PC-3 (cell line): ENCODE data around the gene FHIP1A. TPM values are rescaled to one million over a fixed set of nuclear protein-coding genes. Genes with fewer than 3 reads are reported as not detected.

Source experiments
- ATAC-seq: fragments of 200-7000 bp; cut with Tn5 transposase; 2 replicates; pipeline ENCODE4 v1.9.1; 2020; ENCODE audit warnings: mild to moderate bottlenecking, moderate library complexity
- BruUV-seq: library from RNA; stranded (reverse); fragments of 400-500 nt; replicated peaks from 2 replicates; lab custom pipeline; 2021; lab: Mats Ljungman, UMichigan
- CTCF ChIA-PET: fragments of 300-600 bp; sonication (Branson Sonifier 250); formaldehyde crosslinking; loops from one replicate; lab custom pipeline; 2022; ENCODE audit warnings: antibody characterized with exemption; lab: Charles Lee
- POLR2A ChIA-PET: fragments of 300-600 bp; sonication (Branson Sonifier 250); formaldehyde crosslinking; loops from one replicate; lab custom pipeline; 2022; ENCODE audit warnings: antibody characterized with exemption; ENCODE audit not compliant: unreplicated experiment; lab: Charles Lee
- DNase-seq: peaks from one replicate; pipeline ENCODE4 v3.0.0-alpha.2; 2015
- H2AFZ ChIP-seq: fragments of 300-600 bp; sonication (generic); 2 replicates; pipeline ENCODE4 v1.6.0; 2016; ENCODE audit warnings: antibody characterized with exemption, low read length
- H3F3A ChIP-seq: fragments of 300-600 bp; sonication (generic); one replicate; pipeline ENCODE4 v1.6.0; 2017; ENCODE audit warnings: antibody characterized with exemption, low read length, control low read depth, mild to moderate bottlenecking; ENCODE audit not compliant: unreplicated experiment
- H3K27ac ChIP-seq: fragments of 300-600 bp; sonication (generic); 2 replicates; pipeline ENCODE4 v1.5.1; 2016; ENCODE audit warnings: mild to moderate bottlenecking, low read length
- H3K27me3 ChIP-seq: fragments of 300-600 bp; sonication (generic); 2 replicates; pipeline ENCODE4 v1.6.1; 2016; ENCODE audit warnings: low read length, mixed read lengths
- H3K36me3 ChIP-seq: fragments of 300-600 bp; sonication (generic); 2 replicates; pipeline ENCODE4 v1.6.1; 2016; ENCODE audit warnings: low read depth, mixed run types, low read length, mixed read lengths
- H3K4me1 ChIP-seq: fragments of 300-600 bp; sonication (generic); 2 replicates; pipeline ENCODE4 v1.5.1; 2016; ENCODE audit warnings: low read length; ENCODE audit not compliant: insufficient read depth
- H3K4me2 ChIP-seq: fragments of 300-600 bp; sonication (generic); 2 replicates; pipeline ENCODE4 v1.6.0; 2016; ENCODE audit warnings: low read length
- H3K4me3 ChIP-seq: fragments of 300-600 bp; sonication (generic); 2 replicates; pipeline ENCODE4 v1.5.1; 2016; ENCODE audit warnings: mild to moderate bottlenecking, low read length, mixed read lengths
- H3K79me2 ChIP-seq: fragments of 300-600 bp; sonication (generic); 2 replicates; pipeline ENCODE4 v1.6.1; 2017; ENCODE audit warnings: low read length, mixed read lengths
- H3K9ac ChIP-seq: fragments of 300-600 bp; sonication (generic); 2 replicates; pipeline ENCODE4 v1.6.0; 2016; ENCODE audit warnings: mild to moderate bottlenecking, low read length
- H3K9me2 ChIP-seq: fragments of 300-600 bp; sonication (generic); replicated peaks from 2 replicates; pipeline ENCODE4 v1.6.1; 2016; ENCODE audit warnings: mixed run types, low read length, mixed read lengths
- H3K9me3 ChIP-seq: fragments of 300-600 bp; sonication (generic); 2 replicates; pipeline ENCODE4 v1.6.1; 2016; ENCODE audit warnings: low read length, mixed read lengths
- H4K20me1 ChIP-seq: fragments of 300-600 bp; sonication (generic); 2 replicates; pipeline ENCODE4 v1.6.1; 2016; ENCODE audit warnings: low read length, mixed read lengths
- CTCF ChIP-seq: fragments of 300-600 bp; sonication (generic); conservative IDR thresholded peaks from 2 replicates; pipeline ENCODE4 v1.5.1; 2017; ENCODE audit warnings: antibody characterized with exemption, low read depth, mild to moderate bottlenecking, low read length
- EZH2 ChIP-seq: fragments of 300-600 bp; sonication (generic); IDR thresholded peaks from one replicate; pipeline ENCODE4 v1.6.1; 2017; ENCODE audit warnings: antibody characterized with exemption, mild to moderate bottlenecking, low read length; ENCODE audit not compliant: unreplicated experiment
- EZH2phosphoT487 ChIP-seq: fragments of 300-600 bp; sonication (generic); IDR thresholded peaks from 2 replicates; pipeline ENCODE4 v1.6.1; 2018; ENCODE audit warnings: mild to moderate bottlenecking, antibody characterized with exemption, low read length, borderline replicate concordance
- intact Hi-C: fragments of 100-400 bp; cut with micrococcal nuclease; formaldehyde crosslinking; loops from 2 replicates; pipeline ENCODE4 v1.9.0; 2023
- total RNA-seq: library from RNA; depleted of rRNA; stranded (reverse); fragments of >200 nt; gene quantifications from 2 replicates; pipeline ENCODE4 v1.2.3, GENCODE V29; 2014

Gene FHIP1A
- total RNA-seq, 1 experiment from 2014 or later: 11.3 TPM

GRCh38 chr4:151395873-151396272, 13.1 kb upstream of the FHIP1A start:
- H3K4me3 ChIP-seq: no peak overlapping the region
- no peak overlapping the region for H3K4me2 ChIP-seq
- no peaks in the 10 kb centered on the region for H3K36me3 ChIP-seq
- no peaks in the 10 kb centered on the region for H3K9me2 ChIP-seq
- H3K9me3 ChIP-seq: no peaks in the 10 kb centered on the region
- BruUV-seq: no TSS peak
- intact Hi-C loops: no loop called here
- DNase-seq: no peak
- H4K20me1 ChIP-seq: no peaks in the 10 kb centered on the region
- TF ChIP-seq CTCF (no peak), EZH2phosphoT487 (no peak), EZH2 (no peak)
- no peak for ATAC-seq
- H2AFZ ChIP-seq: no peak overlapping the region
- no peaks in the 10 kb centered on the region for H3K79me2 ChIP-seq
- no peaks in the 10 kb centered on the region for H3F3A ChIP-seq
- H3K9ac ChIP-seq: no peak overlapping the region
- no peaks in the 10 kb centered on the region for H3K4me1 ChIP-seq
- CTCF ChIA-PET: no interaction called here
- POLR2A ChIA-PET: no interaction called here
- H3K27ac ChIP-seq: no peak overlapping the region
- H3K27me3 ChIP-seq: no peaks in the 10 kb centered on the region

GRCh38 chr4:151400343-151400742, 8.6 kb upstream of the FHIP1A start:
- BruUV-seq: no TSS peak

GRCh38 chr4:151401739-151402138, 7.2 kb upstream of the FHIP1A start:
- ATAC-seq (no peak), DNase-seq (no peak)
- Histone ChIP-seq H3K27me3 (no peaks in the 10 kb centered on the region), H3K79me2 (no peaks in the 10 kb centered on the region), H3K36me3 (no peaks in the 10 kb centered on the region), H3K9me2 (no peaks in the 10 kb centered on the region), H2AFZ (no peak overlapping the region), H3K9ac (no peak overlapping the region), H3K4me3 (no peak overlapping the region), H3K9me3 (no peaks in the 10 kb centered on the region), H3K4me2 (no peak overlapping the region), H4K20me1 (no peaks in the 10 kb centered on the region), H3K27ac (no peak overlapping the region), H3K4me1 (no peaks in the 10 kb centered on the region), H3F3A (no peaks in the 10 kb centered on the region)
- TF ChIP-seq EZH2 (no peak), EZH2phosphoT487 (no peak), CTCF (no peak)
- no TSS peak for BruUV-seq
- ChIA-PET CTCF (no interaction called here), POLR2A (no interaction called here)
- intact Hi-C loops: no loop called here

More at GRCh38 chr4:151400343-151400742, 8.6 kb upstream of the FHIP1A start:
- intact Hi-C loops: no loop called here
- ChIA-PET POLR2A (no interaction called here), CTCF (no interaction called here)
- ATAC-seq (no peak), DNase-seq (no peak)
- no peaks in the 10 kb centered on the region for H4K20me1 ChIP-seq
- H3K4me1 ChIP-seq: no peaks in the 10 kb centered on the region
- H3K36me3 ChIP-seq: no peaks in the 10 kb centered on the region
- H3F3A ChIP-seq: no peaks in the 10 kb centered on the region
- H3K4me2 ChIP-seq: no peak overlapping the region
- no peak overlapping the region for H2AFZ ChIP-seq
- H3K9ac ChIP-seq: no peak overlapping the region
- H3K9me3 ChIP-seq: no peaks in the 10 kb centered on the region
- H3K27me3 ChIP-seq: no peaks in the 10 kb centered on the region
- H3K9me2 ChIP-seq: no peaks in the 10 kb centered on the region
- no peak overlapping the region for H3K4me3 ChIP-seq
- no peaks in the 10 kb centered on the region for H3K79me2 ChIP-seq
- H3K27ac ChIP-seq: no peak overlapping the region
- TF ChIP-seq EZH2: no peak
